ENCODE data around the gene MAP3K12.

DNA sequence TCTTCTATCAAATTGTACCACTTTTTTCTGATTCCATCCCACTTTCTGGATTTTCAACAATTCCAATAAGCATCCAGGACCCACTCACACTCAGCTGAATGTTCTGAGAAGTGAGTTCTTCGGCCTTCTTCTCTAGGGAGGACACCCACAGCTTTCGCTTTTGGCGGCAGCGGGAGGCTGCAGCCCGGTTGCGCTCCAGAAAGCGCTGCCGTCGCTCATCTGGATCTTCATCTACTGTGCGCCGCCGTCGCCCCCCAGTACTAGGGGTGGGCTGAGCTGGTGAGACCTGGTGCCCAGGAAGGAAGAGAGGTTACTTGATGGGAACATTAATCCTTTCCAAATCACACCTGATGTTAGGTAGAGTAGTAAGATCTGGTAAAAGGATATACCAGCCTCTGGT is 25.2 kb upstream of the MAP3K12 start:
- no peak for TF ChIP-seq CTCF (IDR thresholded peaks at IDR 0.05; ENCODE audit: insufficient read depth, low read depth, low read length)
- no peak for TF ChIP-seq EZH2 (IDR thresholded peaks at IDR 0.05; ENCODE audit: insufficient read depth, low read length)
